ENCODE data around the gene HCN3.

Gene HCN3

DNA sequence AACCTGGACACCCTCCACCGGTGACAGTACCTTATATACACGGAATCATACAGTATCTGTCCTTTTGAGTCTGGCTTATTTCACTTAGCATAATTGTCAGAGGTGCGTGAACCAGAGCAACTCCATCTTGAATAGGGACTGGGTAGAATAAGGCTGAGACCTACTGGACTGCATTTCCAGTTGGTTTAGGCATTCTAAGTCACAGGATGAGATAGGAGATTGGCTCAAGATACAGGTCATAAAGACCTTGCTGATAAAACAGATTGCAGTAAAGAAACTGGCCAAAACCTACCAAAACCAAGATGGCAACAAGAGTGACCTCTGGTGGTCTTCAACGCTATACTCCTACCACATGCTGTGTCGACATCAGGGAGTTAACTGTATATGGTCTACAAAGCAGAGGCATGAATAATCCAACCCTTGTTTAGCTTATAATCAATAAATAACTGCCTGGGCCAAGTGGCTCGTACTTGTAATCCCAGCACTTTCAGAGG, 30.0 kb downstream of the HCN3 start:
- FAIRE-seq (no peak), DNase-seq (ENCODE audit: insufficient read length, low spot score) (no peak)
- TF ChIP-seq, protein P1, sequence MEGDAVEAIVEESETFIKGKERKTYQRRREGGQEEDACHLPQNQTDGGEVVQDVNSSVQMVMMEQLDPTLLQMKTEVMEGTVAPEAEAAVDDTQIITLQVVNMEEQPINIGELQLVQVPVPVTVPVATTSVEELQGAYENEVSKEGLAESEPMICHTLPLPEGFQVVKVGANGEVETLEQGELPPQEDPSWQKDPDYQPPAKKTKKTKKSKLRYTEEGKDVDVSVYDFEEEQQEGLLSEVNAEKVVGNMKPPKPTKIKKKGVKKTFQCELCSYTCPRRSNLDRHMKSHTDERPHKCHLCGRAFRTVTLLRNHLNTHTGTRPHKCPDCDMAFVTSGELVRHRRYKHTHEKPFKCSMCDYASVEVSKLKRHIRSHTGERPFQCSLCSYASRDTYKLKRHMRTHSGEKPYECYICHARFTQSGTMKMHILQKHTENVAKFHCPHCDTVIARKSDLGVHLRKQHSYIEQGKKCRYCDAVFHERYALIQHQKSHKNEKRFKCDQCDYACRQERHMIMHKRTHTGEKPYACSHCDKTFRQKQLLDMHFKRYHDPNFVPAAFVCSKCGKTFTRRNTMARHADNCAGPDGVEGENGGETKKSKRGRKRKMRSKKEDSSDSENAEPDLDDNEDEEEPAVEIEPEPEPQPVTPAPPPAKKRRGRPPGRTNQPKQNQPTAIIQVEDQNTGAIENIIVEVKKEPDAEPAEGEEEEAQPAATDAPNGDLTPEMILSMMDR (IDR thresholded peaks at IDR 0.05; ENCODE audit: insufficient read depth, missing control alignments), result peak; percentile 43

DNA sequence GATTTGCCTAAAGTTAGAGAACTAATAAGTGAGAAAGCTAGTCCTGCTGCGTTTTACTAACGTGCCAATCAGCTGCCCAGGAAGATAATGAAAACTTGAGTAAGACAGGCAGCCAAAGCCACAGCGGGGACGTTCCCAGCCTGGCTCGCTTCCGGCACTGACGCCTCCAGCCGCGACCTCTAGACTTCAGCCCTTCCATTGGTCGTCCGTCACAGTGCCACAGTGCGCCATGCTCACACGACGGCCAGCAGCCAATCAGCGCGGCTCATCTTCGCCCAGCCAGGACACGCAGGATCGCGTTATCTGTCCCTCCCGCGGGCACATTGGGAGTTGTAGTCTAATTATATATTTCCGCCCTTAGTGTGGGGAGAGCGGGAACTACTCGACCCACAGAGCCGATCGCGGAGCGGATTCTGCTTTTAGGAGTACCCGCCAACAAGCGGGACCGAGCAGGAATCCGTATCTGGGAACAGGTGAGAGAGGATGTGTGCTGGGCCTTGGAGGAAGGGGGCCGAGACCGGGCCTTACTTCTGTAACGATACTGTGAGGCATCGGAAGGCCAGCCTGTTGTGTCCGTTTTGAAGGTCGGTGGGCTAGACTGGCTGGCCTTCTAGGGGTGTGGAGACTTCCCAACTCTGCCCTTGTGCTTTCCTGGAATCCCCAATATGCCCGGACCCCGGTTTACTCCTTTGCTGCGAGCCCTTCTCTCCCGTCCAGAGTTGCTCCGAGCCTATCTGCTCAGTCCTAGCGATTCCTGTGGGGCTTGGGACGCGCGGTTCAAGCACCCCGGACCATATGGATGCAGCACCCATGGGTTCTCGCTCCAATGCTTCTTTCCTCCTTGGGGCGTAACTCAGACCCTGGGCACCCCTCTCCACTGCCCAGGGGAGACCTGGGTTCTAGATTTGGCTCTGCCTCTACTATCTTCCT, 31.5 kb downstream of the HCN3 start, which contains the start of gene FDPS:
TSS of gene FDPS (plus strand) at position 374 of the 930 bp plus-strand sequence. CDS start 924 bp downstream, outside the sequence.
- DNase-seq (ENCODE audit: insufficient read length, low spot score) (peak; percentile 96), FAIRE-seq (peak; percentile 91)
- TF ChIP-seq, protein P1 (IDR thresholded peaks at IDR 0.05; ENCODE audit: insufficient read depth, missing control alignments), result no peak

DNA sequence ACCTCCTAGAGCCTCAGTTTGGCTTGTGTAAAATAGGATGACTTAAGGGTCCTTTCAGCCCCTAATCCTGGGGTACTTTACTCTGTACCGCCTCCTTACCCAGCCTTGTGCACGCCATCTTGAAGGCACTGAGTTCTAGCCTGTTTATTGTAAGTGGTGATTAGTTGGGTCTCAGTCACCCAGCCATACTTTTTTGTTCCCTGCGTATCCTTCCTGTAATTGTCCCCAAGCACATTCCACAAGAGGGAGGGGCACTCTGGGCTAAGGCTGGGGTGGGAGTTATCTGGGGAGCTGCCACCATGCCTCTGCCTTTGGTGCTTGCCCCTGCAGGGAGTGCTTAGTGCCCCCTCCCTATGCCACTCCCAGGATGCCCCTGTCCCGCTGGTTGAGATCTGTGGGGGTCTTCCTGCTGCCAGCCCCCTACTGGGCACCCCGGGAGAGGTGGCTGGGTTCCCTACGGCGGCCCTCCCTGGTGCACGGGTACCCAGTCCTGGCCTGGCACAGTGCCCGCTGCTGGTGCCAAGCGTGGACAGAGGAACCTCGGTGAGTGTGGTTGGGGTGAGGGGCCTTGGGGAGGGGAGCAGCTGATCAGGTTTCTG, 32.3 kb downstream of the HCN3 start:
- DNase-seq (ENCODE audit: insufficient read length, low spot score) (no peak), FAIRE-seq (no peak)
- TF ChIP-seq, protein P1 (IDR thresholded peaks at IDR 0.05; ENCODE audit: insufficient read depth, missing control alignments), result no peak

GRCh38 chr1:155313261-155313660, 36.0 kb downstream of the HCN3 start:
- TF ChIP-seq, protein P1 (IDR thresholded peaks at IDR 0.05; ENCODE audit: insufficient read depth, missing control alignments), result no peak
- FAIRE-seq, result no peak
- DNase-seq (ENCODE audit: insufficient read length, low spot score), result no peak

- no peak for DNase-seq (ENCODE audit: insufficient read length, low spot score)
- FAIRE-seq, result no peak
- TF ChIP-seq, protein P1 (IDR thresholded peaks at IDR 0.05; ENCODE audit: insufficient read depth, missing control alignments), result no peak
These were observed 39.7 kb downstream of the HCN3 start for GRCh38 chr1:155316922-155317321.

GRCh38 chr1:155318082-155318481, 40.8 kb downstream of the HCN3 start:
- no peak for FAIRE-seq
- no peak for DNase-seq (ENCODE audit: insufficient read length, low spot score)
- TF ChIP-seq, protein P1 (IDR thresholded peaks at IDR 0.05; ENCODE audit: insufficient read depth, missing control alignments), result no peak

All from D721Med (cell line).